SKM-1 treated with dmso at 0.1 percent for 144 hours (cell line): ENCODE results near the gene RAB15.

Experiments used
- DNase-seq: peaks from one replicate; lab custom pipeline; 2025; ENCODE audit not compliant: unreplicated experiment; lab: John Stamatoyannopoulos, UW

The RAB15 gene

GRCh38 chr14:64990939-64991338, 18.8 kb upstream of the RAB15 start:
- no peak for DNase-seq

DNA sequence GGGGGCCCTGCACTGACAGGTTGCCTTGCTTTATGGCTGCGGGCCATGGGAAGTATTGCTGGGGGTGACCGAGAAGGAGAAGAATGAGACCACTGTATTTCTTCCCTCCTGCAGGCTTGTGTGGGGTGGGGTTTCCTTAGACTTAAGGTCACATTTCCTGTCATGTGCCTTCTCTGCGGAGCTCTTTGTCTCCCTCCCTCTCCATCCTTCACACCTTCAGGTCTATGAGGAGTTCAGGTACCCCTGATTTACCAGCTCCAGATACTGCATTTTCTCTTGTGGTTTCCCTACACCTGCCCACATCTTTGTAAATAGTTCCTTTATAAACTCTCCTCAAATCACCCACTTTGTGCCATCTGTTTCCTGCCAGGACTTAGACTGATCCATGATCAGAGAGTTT, 18.2 kb upstream of the RAB15 start:
- no peak for DNase-seq

DNA sequence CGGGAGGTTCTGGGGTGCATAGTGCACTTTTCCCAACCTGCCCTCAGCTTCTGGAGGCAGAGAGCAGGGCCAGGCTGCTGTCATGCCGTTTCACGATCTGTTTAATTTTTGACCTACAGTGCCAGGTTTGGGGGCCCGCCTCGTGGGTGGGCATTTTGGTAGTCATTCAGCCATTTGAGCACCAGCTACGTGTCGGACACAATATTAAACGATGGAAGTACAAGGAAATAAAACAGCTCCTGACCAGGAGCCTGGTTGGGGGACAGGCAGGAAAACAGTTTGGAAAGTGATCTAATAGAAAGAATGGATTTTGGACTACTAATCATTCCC, 15.3 kb upstream of the RAB15 start:
- no peak for DNase-seq

DNA sequence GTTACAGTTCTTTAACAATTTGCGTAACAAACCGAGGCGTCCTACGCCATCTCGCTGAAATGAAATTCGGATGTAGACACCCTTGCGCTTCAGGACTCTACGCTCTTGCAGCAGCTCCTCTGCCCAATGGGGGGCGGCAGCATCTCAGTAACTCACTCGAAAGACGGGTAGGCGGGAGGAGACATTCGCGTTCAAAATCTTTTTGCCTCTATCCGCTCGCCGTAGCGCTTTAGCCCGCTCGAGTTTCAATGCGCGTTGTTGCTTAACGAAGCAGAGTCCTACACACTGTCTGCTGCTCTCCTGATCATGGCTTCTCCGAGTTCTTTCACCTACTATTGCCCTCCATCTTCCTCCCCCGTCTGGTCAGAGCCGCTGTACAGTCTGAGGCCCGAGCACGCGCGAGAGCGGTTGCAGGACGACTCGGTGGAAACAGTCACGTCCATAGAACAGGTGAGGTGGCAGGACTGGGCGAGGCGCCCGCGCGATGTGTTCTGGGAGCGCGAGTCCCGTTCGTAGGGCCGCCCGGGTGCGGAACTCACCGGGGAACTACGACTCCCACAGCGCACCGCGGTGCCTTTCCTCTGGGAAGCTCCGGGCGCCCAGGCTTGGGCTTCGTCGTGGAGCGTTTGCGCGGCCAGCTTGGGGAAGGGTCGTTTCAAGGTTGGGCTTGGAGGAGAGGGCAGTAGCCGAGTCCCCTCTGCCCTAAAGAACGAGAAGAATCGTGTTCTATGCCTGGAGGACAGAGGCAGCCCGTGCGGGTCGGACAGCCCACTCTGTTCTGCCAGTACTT, 14.7 kb upstream of the RAB15 start, which contains the start of gene FNTB:
Gene FNTB, plus strand, starts transcription at position 248 of the 790 bp plus-strand sequence. Its CDS starts 59 bp downstream, at position 307.
- peak; percentile 85 for DNase-seq

- peak; percentile 18 for DNase-seq
These were observed 11.5 kb upstream of the RAB15 start for GRCh38 chr14:64983439-64984310.

- no peak for DNase-seq
These were observed 7.4 kb upstream of the RAB15 start for GRCh38 chr14:64979336-64980074.

DNA sequence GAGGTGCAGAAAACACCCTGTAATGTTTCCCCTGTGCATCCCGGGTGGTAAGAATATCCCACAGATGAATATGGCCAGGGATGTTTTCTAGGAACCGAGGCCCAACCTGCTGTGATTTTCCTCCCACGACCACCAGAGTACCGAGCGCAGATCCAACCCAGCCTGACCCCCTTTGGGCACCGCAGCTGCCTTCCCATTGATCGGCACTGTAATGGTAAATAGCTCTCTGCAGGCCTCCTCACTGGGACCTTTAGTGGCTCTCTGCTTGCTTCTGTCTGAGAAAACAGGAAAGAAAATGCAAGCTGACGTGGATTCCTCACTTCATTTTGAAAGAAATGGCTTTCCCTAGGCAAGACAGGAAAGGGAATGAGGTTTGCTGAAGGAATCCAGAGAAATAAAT, 2.4 kb upstream of the RAB15 start:
- no peak for DNase-seq

- DNase-seq = no peak
These were observed 1.7 kb upstream of the RAB15 start for GRCh38 chr14:64973826-64974225.

DNA sequence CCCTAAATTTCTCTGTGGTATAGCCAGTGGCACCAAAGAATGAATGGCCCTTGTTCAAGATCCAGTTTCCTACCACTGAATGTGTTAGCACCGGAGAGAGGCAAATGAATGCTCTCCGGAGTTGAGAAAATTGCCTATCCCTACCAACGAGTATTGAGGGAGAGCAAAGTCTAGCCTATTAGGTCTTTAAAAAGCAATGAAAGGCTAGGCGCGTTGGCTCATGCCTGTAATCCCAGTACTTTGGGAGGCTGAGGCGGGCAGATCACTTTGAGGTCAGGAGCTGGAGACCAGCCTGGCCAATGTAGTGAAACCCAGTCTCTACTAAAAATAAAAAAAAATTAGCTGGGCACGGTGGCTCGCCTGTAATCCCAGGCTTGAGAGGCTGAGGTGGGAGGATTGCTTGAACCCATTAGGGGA, 898 bp upstream of the RAB15 start:
- DNase-seq = no peak

DNA sequence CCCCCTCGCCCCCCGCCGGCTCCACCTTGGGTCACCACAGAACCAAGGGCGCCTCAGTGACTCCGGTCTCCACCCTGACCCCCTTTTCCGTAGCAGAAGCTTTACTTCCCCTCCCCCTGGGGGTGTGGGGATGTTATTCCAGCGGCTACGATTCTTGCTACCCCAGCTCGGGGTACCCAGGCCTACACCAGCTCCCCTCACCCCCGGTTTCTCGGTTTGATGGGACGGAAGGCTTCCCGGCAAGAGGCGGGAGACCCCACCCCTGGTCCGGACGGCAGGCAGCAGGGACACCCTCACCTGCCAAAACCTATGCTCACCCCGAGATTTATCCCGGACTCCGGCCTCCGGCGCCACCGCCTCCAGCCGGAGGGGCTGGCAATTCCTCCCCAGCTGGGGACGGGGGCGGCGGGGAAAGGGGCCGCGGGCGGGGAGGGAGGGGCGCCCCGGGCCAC, 619 bp downstream of the RAB15 start:
- no peak for DNase-seq

DNA sequence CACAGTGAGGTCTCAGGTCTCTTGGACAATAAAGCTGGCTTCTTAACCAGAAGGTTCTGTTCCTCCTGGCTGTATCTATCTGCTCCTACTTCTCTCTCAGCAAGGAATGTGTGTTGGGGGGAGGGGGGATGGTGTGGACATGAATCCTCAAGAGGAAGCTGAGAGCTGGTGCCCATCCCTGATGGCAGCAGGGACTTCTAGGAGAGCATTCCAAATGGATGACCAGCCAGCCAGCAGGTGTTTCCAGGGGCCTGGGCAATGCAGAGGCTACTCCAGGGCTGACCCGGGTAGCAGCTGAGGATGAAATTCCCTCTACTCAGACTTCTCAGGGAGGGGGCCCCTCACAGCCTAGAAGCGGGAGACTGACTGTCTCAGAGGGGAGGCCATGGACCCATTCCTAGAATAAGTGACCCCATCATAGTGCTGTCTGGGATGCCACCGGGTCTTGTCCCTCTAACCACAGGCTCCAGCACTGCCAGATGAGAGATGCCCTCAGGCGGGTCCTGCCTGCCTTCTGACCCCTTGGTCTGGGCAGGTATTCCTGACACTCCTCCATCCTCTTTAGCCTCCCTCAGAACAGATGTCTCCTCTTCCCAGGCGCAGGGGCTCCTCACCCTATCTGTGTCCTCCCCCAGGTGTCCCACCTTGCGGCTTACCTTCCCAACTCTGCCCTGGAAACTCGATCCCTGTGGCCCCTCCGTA, 1.2 kb downstream of the RAB15 start:
- no peak for DNase-seq

- no peak for DNase-seq
These were observed 2.1 kb downstream of the RAB15 start for GRCh38 chr14:64970041-64970440.

- no peak for DNase-seq
These were observed 3.5 kb downstream of the RAB15 start for GRCh38 chr14:64968651-64969050.

DNA sequence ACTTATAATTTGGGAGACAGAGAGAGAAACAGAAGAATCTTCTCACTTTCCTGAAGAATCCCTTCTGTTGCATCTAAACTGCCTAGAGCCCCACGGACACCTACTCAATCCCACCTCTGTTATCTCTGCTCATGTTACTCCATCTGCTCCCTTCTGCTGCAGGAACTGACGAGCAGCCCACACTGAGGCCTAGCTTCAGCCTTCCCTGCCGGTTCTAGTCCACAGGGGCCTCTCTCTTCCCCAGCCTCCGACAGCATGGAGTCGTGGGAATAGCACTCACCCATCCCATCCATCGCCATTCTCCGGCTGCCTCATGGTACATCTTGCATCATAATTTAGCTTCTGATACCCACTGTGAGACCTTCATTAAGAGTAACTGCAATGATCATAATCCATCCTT, 4.0 kb downstream of the RAB15 start:
- no peak for DNase-seq

- DNase-seq = no peak
These were observed 5.2 kb downstream of the RAB15 start for GRCh38 chr14:64966976-64967375.

- no peak for DNase-seq
These were observed 6.7 kb downstream of the RAB15 start for GRCh38 chr14:64965356-64966000.

DNA sequence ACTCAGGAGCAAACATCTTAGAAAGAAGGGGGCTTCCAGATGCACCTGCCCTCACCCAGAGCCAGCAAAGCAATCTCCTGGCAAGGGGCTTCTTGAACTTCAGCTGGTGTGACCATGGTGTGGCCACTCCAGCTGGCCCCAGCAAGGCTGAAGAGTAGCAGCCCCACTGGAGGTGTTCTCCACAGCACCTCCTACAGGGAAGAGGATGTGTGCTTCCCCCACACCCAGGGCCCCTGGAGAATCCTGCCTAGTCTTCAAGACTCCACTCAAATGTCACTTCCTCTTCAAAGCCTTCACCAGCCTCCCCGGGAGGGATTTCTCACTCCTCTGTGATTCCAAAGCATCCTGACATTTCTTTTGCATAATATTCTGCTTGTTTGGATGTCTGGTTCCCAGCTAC, 8.5 kb downstream of the RAB15 start:
- DNase-seq = no peak

DNA sequence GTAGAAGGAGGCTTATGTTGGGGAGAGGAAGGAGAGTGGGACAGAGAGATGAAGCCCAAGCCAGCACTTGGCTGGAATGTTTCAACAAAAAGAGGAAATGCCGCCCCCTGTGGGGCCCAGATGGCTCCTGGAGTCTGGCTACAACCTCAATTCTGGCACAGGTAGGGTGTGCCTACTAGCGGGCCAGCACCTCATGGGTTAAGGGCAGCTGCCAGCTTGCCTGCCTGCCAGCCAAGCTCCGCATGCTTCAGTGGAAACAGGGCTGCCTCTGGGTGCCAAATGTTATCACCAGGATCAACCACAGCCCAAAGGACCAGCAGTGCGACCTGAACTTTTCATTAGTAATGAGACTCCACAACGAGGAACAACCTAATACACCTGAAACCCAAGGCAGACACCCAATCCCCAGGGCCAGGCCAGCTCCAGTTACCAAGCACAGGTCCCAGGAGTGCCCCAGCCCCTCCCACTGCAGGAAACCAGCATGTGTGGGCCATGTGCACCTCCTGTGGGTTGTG, 11.3 kb downstream of the RAB15 start:
- DNase-seq = no peak

GRCh38 chr14:64958743-64959142, 13.4 kb downstream of the RAB15 start:
- DNase-seq = no peak

GRCh38 chr14:64958201-64958600, 13.9 kb downstream of the RAB15 start:
- no peak for DNase-seq
